Activated T-cell treated with anti-CD3 and anti-CD28 coated beads, Interleukin-2, amount 50 U/mL, for 1 hour (primary cell): ENCODE measurements around the gene AK5.

Experiments used
- DNase-seq: peaks from one replicate; pipeline ENCODE4 v3.0.0-alpha.2; 2020

The AK5 gene

DNA sequence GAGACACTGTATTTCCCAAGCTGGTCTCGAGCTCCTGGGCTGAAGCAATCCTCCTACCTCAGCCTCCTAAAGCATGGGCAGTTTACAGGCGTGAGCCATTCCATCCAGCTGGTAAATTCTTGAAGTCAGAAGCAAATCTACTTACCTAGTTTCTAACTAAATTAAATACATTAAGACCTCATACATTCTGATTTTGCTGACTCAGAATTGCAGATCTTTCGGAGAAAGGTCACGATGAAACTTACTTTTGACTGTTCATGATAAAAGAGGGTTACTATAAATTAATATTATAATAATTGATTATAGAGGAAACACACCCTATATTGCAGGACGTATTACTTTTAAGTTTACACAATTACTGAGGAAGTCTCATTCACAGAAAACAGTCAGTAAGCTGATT lies 268.3 kb downstream of the AK5 start:
- DNase-seq: no peak

DNA sequence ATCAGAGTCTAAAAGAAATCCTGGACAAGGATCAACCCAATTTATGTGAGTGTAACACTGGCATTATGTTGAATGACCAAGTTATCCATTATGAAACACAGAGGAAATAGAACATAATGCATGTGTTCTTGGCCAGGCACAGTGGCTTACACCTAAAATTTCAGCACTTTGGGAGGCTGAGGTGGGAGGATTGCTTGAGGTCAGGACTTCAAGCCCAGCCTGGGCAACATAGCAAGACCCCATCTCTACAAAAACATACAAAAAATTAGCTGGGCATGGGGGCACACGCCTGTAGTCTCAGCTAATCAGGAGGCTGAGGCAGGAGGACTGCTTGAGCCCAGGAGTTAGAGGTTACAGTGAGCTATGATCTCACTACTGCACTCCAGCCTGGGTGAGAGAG lies 270.8 kb downstream of the AK5 start:
- DNase-seq: no peak

DNA sequence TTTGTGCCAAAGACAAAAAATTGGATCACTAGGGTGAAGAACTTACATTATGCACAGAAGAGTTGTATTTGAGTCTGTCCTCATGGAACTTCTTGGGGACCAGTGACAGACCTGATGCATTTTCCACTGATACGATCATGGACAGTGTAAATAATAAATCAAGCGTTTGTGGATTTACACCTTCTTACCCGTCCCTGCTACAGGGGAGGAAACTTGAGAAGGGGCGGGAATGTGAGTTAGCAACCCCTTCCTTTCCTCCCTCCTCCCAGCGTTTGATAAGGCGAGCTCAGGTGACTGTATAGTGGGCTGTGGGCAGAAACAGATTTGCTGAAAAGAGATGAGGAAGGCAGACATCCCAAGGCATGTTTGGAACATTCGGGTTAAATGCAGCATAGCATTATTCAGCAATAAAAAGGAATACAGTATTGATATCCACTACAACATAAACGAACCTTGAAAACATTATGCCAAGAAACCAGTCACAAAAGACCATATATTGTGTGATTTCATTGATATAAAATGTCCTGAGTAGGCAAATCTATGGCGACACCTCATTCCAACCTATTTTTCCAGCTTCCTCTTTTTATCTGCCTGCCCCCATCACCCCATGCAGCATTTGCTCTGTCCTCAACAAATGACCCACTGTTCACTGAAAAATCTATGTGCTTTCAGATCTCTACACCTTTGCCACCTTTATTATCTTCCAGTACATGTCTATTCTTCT lies 271.9 kb downstream of the AK5 start:
- no peak for DNase-seq

DNA sequence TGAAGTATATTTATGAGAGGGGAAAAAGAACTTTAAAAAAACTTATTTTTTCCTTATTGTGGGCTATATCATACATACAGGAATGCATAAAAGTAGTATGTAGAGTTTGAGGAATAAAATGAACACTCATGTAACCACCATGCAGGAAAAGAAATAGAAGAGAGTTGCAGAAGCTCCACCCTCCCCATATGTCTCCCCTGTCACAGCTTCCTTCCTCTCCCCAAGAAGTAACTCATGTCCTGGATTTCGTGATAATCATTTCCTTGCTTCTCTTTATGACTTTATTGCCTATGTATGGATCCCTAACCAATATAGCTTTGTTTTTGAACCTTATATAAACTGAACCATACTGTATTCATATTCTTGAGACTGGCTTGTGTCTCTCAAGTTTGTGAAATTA lies 274.2 kb downstream of the AK5 start:
- DNase-seq: no peak

DNA sequence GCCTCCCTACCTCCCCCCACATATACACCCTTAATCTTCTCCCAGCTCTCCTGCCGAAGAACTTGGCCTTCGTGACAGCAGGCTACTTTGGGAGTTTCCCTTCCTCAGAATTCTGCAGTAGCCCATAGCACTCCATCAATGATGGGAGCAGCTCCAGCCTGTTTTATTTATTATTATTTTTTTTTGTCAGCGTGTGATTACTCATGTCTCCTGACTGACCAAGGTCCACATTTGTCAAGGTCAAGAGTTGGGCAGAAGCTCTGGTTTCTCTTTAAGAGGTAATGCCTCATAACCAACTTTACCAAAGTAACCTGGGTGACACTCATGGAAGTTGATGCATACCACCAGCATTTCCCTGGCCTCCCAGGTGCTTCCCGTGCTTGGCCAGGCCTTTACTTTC lies 275.2 kb downstream of the AK5 start:
- no peak for DNase-seq

DNA sequence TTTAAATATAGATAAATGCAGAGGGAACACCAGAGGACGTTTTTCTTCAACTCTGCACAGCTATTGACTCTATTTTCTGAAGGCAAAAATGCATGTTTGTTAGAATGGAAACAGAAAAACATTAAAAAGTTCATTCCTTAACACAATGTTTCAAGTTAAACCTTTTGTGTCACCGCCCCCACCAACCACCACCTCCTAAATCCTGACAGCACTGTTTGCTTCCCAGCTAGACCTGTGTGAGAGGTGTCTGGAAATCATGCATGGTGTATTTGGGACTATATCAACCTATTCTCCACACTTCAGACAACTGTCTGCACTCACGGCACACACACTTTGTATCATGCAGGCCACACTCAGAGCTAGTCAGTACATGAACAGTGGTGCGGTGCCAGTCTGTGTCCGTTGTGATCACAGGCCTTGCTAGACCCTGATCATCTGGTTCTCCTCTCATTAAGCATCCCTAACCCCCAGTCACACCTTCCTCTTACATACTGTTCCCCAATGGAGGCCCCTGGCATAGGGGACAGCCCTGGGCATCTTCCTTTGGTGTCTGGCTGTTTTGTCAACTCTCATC lies 276.9 kb downstream of the AK5 start:
- DNase-seq: no peak

DNA sequence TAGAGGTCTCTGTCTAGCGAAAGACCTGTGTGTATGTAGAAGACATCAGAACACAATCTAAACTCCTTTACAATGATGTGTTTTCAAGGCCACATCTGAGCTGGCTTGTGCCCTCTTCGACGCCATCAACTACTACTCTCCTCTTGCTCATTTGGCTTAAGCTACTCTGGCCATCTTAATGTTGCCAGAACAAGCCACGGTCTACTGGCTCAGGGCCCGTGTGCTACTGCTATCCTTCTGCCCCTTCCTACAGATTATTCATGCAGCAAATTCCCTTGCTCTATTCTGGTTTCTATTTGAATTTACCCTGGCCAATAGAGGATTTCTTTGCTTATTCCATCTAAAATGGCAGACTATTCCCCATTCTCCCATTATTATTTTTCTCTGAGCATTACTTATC lies 278.9 kb downstream of the AK5 start:
- DNase-seq: no peak

DNA sequence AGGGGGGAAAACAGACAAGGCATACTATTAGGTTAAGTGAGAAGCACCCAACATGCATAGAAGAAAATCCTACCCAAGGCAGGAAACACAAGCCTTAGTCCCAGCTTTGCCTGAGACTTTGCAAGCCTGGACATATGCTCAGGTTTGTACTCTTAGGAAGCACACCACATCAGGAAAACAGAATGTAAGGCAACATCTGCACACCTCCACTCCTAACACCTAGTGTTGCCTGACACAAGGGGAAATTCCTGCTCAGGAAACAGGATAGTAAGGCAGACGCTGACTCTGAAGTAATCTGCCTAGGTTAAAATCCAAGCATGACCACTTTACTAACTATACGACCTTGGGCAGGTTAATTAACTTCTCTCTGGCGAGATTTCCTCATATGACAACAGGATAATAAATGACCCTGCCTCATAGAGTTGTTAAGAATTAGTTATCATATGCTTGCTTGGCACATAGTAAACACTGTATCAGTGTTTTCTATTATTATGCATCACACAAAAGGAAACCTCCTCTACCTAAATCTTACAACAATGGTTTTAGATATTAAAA lies 280.9 kb downstream of the AK5 start:
- DNase-seq: no peak

DNA sequence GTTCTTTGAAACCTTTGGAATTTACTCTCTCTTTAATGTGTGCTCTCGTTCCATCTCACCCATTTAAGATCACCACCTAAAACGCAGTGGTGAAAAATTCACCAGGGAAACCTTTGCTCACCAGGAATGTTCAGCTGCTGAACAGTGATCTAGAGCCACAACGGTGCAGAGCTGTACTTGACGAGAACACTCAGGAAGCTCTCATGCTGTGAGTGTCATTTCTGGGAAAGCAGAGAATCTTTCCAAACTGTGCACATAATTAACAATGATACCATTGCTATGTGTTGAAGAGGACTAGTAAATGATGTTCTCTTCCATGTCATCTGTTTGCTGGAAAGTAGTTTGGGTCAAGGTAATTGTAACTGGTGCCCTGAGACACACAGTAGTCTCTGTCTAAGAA lies 283.5 kb downstream of the AK5 start:
- DNase-seq: no peak

DNA sequence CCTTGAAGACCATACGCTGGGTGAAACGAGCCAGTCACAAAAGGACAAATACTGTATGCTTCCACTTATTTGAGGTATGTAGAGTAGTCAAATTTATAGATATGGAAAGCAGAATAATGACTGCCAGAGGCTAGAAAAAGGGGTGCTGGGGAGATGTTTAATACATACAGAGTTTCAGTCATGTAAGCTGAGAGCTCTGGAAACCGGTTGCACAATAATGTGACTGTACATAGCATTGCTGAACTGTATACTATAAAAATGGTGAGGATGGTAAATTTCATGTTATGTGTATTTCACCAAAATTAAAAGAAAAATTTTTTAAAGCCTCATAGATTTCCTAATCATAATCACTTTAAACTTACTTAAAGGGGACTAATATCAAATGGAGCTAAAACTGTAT lies 289.8 kb downstream of the AK5 start:
- DNase-seq: no peak

DNA sequence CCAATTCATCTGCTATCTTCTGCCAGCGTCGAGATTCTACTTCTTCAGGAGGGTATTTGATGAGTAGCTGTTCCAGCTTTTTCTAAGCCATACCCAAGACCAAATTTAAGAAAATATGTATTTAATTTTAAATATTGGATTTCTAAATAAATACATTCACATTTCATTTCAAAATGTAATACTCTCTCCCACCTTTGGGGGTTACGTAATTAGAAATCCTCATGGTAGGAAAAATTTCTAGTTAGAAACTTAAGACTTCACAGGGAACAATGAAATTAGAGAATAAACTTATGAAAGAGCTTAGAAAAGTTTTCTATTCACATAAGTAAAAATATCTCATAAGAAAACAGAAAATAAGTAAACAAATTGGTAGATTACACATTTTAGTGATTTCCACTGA lies 297.7 kb downstream of the AK5 start:
- DNase-seq: no peak

DNA sequence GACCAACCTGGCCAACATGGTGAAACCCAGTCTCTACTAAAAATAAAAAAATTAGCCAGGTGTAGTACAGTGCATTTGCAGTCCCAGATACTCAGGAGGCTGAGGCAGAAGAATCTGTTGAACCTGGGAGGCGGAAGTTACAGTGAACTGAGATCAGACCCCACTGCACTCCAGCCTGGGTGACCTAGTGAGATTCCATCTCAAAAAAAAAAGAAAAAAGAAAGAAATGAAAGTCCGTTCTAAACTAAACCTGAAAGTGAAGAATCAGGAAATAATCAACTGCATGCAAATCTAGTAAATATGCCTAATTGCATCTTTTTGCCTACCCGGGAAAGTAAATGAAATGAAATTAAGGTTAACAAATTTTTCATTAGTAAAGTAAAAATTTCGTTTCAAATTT lies 301.1 kb downstream of the AK5 start:
- DNase-seq: no peak

DNA sequence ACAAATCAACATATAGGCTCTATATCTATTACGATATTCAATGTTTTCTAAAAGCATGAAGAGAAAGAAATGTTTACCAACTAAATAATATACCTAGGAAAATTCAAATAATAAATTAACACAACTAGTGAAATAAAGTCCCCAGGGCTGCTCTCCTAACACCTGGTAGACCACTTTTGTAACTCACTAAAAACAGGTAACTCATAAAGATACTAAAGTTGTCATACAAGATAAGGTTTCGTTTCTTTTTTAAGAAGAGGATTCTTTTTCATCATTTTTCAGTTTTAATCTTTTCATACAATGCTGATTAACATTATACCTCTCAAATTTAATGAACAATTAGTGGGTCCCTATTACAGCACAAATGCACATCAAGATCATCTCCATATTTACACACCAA lies 301.7 kb downstream of the AK5 start:
- DNase-seq: no peak

DNA sequence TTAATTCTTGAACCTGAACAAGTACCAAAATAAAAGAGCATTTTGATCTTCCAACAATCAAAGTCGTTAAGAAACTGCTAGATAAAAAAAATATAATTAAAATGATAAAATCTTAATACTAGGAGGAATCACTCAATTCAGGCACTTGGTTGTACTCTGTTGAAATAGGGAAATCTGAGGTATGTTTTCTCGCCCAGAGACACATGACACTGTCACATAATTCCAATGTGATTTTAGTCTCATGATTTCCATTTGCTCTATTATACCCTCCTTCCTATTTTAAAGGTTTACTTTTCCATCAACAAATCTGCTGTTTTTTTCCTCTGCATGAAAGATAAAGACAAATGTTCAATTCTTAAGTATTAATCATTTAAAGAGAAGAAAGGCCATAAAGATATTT lies 303.1 kb downstream of the AK5 start:
- no peak for DNase-seq

DNA sequence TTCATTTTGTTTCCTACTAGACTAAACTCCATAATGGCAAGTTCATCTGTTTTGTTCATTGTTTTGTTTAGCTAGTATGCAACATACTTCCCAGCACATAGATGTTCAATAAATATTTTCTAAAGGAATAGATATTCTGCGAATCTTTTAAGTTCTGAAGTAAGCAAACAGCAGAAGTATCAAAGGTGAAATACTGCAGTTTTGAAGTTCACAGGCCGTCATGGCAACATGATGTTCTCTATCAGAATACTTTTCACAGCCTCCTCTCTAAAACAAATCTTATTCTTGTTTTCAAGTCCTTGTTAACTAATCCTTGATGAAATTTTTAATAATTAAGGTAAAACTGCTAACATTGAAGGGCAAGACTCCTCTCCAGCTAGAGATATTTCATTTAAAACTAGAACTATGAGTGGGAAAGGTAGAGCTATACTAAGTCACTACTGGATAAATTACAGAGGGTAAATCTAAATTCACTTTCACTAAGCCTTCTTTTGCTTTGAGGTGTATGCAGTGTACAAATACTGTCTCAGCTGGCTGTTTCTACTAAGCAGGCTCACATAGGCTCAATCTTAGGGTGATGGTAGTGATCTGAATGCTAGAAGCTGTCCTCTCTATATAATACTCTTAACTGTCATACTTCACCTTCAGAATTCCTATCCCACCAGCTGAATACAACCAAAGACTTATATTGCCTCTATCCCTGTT lies 303.9 kb downstream of the AK5 start:
- no peak for DNase-seq

DNA sequence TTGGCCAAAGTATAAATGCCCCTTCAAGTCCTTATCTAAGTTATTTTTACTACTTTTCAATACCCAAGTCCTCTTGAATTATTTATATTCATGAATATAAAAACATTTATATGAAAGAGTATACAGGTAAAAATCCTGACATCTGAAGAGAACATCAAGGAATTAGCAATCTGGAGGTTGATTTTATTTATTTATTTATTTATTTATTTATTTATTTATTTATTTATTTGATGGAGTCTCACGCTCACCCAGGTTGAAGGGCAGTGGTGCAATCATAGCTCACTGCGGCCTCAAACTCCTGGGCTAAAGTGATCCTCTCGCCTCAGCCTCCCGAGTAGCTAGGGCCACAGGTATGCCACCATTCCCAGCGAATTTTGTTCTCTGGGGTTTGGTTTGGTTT lies 307.4 kb downstream of the AK5 start:
- DNase-seq: no peak

DNA sequence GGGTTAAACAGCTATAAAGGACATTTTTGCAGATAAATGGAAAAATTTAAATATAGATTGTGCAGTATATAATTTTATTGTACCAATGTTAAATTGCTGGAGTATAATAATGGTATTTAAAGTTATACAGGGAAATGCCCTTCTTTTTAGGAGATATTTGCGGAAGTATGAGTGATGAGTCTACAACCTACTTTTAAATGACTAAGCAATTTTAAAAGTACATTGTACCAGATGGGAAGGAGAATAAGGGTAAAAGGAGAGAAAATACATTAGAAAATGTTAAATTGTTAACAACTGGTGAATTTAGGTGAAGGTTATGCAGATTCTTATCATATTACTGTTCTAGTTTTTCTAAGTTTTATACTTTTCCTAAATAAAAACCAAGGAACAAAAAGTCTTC lies 308.8 kb downstream of the AK5 start:
- DNase-seq: no peak

DNA sequence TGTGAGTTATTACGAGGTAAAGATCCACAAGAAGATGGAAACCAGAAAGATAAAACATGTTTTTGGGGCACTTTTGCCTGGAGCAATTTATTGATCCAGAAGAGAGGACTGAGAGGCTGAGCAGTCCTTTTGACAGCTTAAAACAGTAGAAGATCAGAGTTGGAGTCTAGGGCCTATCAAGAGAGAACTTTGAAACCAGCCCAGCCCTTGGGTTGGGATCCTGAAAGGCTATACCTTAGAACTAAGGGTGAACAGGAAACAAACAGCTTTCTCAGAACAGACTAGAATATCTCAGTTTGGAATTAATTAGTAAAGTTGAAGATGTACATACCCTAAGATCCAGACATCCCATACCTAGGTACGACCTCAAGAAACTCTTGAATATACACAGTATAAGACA lies 311.1 kb downstream of the AK5 start:
- DNase-seq: no peak

DNA sequence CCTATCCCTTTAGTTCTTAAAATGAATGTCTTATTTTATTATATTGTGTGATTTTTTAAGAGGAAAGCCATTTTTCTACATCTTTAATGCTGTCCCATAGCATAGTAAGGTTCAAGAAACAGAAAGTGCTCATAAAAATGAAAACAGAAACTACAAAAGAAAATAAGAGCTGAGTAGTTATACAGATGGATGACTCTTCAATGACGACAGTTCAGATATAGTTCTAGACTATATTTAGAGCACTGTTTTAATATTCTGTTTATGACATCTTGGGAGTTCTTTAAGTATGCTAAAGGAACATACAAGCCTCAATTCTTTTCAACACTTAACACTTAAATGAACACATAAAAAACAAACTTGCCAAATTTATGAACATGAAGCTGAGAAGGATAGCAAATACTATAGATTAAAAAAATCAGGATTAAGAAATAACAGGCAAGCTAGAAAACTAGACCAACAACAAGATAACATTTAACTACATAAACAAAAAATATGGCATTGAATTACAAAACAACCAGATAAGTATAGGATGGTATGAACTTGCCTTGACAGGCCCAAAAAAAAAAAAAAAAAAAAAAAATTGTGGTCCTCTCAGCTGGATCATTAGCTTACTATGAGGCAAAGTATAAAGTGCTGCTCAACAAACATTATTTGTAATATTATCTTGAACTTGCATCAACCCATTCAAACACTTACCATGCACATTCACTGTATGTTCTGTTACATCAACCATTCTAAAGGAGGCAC lies 312.7 kb downstream of the AK5 start:
- DNase-seq: no peak

DNA sequence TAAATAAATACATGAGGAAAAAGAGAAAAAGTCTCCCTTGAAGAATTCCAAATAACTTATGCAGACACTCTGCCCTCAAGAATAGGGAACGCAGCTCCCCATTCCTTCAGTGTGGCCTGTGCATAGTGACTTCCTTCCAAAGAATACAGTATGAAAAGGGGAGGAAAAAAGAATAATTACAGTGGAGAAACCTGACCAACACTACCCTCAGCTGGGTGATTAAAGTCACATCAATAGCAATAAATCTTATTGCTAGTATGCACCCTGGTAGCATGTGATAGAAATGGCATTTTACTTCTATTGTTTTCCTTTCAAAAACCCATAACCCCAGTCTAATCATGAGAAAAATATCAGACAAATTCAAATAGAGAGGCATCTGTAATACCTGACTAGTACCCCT lies 315.5 kb downstream of the AK5 start:
- DNase-seq: no peak

DNA sequence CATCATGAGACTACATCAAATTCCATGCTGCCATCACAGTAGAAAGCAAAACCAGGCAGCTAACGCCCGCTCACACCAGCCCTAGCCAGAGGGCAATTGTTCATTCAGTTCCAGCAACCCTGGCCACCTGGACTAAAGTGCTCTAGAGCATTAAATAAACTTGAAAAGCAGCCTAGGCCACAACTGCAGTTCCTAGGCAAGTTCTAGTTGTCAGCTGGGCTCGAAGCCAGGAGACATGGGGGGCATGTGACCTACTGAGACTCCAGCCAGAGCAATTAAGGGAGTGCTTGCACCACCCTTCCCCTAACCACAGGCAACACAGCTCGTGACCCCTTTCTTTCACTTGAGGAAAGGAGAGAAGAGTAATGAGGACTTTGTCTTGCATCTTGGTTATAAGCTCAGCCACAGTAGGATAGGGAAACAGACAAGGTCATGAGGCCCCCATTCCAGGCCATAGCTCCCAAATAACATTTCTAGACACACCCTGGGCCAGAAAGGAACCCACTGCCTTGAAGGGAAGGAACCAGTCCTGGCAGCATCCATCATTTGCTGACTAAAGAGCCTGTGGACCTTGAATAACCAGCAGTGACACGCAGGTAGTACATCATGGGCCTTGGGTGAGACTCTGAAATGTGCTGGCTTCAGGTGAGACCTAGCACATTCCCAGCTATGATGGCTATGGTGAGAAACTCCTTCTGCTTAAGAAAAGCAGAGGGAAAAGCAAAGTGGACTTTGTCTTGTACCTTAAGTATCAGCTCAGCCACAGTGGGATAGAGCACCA lies 323.6 kb downstream of the AK5 start:
- no peak for DNase-seq

DNA sequence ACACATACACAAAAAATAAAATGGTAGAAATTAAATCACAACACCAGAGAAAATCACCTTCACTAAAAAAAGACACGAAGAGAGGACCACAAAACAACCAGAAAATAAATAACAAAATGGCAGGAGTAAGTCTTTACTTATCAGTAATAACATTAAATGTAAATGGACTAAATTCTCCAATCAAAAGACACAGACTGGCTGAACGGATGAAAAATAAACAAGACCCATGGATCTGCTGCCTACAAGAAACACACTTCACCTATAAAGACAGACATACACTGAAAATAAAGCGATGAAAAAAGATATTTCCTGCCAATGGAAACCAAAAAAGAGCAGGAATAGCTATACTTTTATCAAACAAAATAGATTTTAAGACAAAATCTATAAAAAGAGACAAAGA lies 327.1 kb downstream of the AK5 start:
- no peak for DNase-seq
